Measurements from ENCODE around the gene PRAC1. TPM values are rescaled to one million over a fixed set of nuclear protein-coding genes. Genes with fewer than 3 reads are reported as not detected.

PRAC1 gene
- total RNA-seq, 4 donors from 2014 or later = not detected

GRCh38 chr17:48731355-48731754 is 9.0 kb upstream of the PRAC1 start:
- TF ChIP-seq POLR2A (IDR thresholded peaks at IDR 0.05) (no peak), EP300 (IDR thresholded peaks at IDR 0.05) (no peak), CTCF (IDR thresholded peaks at IDR 0.05) (no peak), POLR2AphosphoS5 (IDR thresholded peaks at IDR 0.05) (no peak)
- Histone ChIP-seq H3K27ac (no peak overlapping the region), H3K36me3 (no peaks in the 10 kb centered on the region), H3K27me3 (peaks cover 100% of the 10 kb centered on the region), H3K4me1 (peaks cover 23% of the 10 kb centered on the region), H3K9me3 (no peaks in the 10 kb centered on the region), H3K4me3 (no peak overlapping the region)
- DNase-seq (ENCODE audit: low spot score in 2 of 2) = no peak

GRCh38 chr17:48730240-48730550 is 7.9 kb upstream of the PRAC1 start:
- DNase-seq (ENCODE audit: low spot score in 2 of 2) = no peak
- H3K4me1 ChIP-seq = peaks cover 26% of the 10 kb centered on the region
- no peaks in the 10 kb centered on the region for H3K36me3 ChIP-seq
- WGBS = 41% methylated on average over 3 of the region's 3 CpGs
- peaks cover 100% of the 10 kb centered on the region for H3K27me3 ChIP-seq
- no peaks in the 10 kb centered on the region for H3K9me3 ChIP-seq
- TF ChIP-seq POLR2A (IDR thresholded peaks at IDR 0.05) (no peak), POLR2AphosphoS5 (IDR thresholded peaks at IDR 0.05) (no peak), CTCF (IDR thresholded peaks at IDR 0.05) (no peak), EP300 (IDR thresholded peaks at IDR 0.05) (no peak)
- no peak overlapping the region for H3K27ac ChIP-seq
- H3K4me3 ChIP-seq = no peak overlapping the region

- no peaks in the 10 kb centered on the region for H3K9me3 ChIP-seq
- H3K36me3 ChIP-seq = no peaks in the 10 kb centered on the region
- peak in 1 of 2 donors; percentile 50 for DNase-seq (ENCODE audit: low spot score in 2 of 2)
- H3K27ac ChIP-seq = no peak overlapping the region
- 7% methylated on average over 18 of the region's 19 CpGs for WGBS
- H3K27me3 ChIP-seq = peaks cover 100% of the 10 kb centered on the region
- H3K4me3 ChIP-seq = no peak overlapping the region
- TF ChIP-seq EP300 (IDR thresholded peaks at IDR 0.05) (no peak), POLR2AphosphoS5 (IDR thresholded peaks at IDR 0.05) (no peak), CTCF (IDR thresholded peaks at IDR 0.05) (no peak), POLR2A (IDR thresholded peaks at IDR 0.05) (no peak)
- H3K4me1 ChIP-seq = peaks cover 32% of the 10 kb centered on the region
These were observed 7.3 kb upstream of the PRAC1 start for GRCh38 chr17:48729335-48730239.

GRCh38 chr17:48728232-48729231 is 6.2 kb upstream of the PRAC1 start, which contains the start of gene HOXB13:
Gene HOXB13, minus strand, starts transcription at chr17:48728750. Its CDS starts 157 bp downstream, at chr17:48728593.
- H3K4me3 ChIP-seq = peak within 1 kb of the TSS; percentile 39
- no peaks in the 10 kb centered on the region for H3K36me3 ChIP-seq
- H3K27ac ChIP-seq = no peak within 1 kb of the TSS
- peak in 1 of 2 donors; percentile 56 for DNase-seq (ENCODE audit: low spot score in 2 of 2)
- WGBS = 4% methylated on average over 50 of the region's 55 CpGs
- peaks cover 43% of the 10 kb centered on the region for H3K4me1 ChIP-seq
- no peaks in the 10 kb centered on the region for H3K9me3 ChIP-seq
- TF ChIP-seq EP300 (IDR thresholded peaks at IDR 0.05) = no peak
- no peak for TF ChIP-seq POLR2A (IDR thresholded peaks at IDR 0.05)
- no peak for TF ChIP-seq CTCF (IDR thresholded peaks at IDR 0.05)
- TF ChIP-seq POLR2AphosphoS5 (IDR thresholded peaks at IDR 0.05) = no peak
- peaks cover 100% of the 10 kb centered on the region for H3K27me3 ChIP-seq

Measured in suprapubic skin (tissue), 4 donors.